GM12801 (cell line): ENCODE data around the gene RNF214.

ENCODE experiments used
- TF ChIP-seq, protein P1 (sequence below): IDR thresholded peaks from one replicate; pipeline ENCODE4 v1.5.1; 2011; ENCODE audit warnings: control low read depth; ENCODE audit not compliant: insufficient read length; ENCODE audit errors: extremely low read depth

The RNF214 gene

DNA sequence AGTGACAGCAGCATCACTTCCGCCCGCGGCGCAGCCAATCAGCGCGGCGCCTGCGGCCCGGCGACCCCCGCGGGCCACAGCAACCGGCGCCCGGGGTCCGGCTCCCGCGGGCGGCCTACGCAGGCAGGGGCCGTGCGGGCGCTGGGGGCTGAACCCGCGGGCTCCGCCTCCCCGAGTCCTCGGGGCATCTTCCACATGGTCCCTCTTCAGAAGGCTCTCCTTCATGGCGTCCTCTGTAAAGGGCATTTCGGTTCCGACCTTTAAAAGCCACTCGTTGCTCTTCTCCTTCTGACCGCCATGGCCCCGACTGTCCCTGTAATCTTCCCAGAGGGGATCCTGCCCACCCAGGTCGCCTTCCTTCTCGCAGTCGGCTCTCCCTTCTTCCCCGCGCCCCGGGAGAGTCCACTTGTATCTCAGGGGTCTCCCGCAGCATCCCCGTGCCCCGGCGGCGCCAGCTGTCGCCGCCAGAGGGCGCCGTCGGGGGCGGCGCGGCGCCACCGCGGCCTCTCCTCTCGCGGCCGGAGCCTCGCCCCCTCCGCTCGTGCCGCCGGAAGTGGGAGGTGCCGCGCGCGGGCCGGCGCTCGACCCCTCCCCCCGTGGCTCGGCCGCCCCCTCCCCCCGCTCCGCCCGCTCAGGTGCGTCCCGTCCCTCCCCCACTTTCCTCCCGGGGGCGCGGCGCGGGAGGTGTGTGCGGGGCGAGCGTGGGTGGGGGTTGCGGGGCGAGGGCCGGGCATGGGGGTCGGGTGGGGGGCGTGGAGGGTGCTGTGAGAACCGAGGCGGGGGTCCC, at the start of gene RNF214:
Gene RNF214, plus strand, starts transcription at position 580 of the 787 bp plus-strand sequence. CDS start 1,602 bp downstream, outside the sequence.
- TF ChIP-seq, protein P1, sequence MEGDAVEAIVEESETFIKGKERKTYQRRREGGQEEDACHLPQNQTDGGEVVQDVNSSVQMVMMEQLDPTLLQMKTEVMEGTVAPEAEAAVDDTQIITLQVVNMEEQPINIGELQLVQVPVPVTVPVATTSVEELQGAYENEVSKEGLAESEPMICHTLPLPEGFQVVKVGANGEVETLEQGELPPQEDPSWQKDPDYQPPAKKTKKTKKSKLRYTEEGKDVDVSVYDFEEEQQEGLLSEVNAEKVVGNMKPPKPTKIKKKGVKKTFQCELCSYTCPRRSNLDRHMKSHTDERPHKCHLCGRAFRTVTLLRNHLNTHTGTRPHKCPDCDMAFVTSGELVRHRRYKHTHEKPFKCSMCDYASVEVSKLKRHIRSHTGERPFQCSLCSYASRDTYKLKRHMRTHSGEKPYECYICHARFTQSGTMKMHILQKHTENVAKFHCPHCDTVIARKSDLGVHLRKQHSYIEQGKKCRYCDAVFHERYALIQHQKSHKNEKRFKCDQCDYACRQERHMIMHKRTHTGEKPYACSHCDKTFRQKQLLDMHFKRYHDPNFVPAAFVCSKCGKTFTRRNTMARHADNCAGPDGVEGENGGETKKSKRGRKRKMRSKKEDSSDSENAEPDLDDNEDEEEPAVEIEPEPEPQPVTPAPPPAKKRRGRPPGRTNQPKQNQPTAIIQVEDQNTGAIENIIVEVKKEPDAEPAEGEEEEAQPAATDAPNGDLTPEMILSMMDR, result no peak

DNA sequence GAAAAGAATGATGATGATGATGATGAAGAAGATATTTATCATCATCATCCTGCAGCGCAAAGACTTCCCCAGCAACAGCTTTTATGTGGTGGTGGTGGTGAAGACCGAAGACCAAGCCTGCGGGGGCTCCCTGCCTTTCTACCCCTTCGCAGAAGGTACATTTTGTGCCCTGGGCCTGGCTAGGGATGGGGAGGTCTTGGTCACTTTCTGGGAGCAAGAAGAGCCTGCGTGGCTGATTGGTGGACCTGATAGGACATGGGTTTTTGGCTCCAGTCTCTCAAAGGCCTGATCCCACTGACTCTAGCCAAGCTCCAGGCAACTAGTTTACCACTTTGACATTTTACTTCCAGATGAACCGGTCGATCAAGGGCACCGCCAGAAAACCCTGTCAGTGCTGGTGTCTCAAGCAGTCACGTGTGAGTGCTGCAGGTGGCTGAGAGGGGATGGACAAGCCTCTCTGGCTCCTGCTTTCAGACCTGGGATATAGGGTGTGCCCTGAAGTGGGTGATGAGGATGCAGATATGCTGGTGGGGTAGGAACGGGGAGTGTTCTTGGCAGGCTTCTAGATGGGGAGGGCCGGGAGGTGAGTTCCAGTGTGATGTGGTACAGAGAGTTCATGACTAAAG, 48.6 kb upstream of the RNF214 start:
- TF ChIP-seq, protein P1, result no peak

DNA sequence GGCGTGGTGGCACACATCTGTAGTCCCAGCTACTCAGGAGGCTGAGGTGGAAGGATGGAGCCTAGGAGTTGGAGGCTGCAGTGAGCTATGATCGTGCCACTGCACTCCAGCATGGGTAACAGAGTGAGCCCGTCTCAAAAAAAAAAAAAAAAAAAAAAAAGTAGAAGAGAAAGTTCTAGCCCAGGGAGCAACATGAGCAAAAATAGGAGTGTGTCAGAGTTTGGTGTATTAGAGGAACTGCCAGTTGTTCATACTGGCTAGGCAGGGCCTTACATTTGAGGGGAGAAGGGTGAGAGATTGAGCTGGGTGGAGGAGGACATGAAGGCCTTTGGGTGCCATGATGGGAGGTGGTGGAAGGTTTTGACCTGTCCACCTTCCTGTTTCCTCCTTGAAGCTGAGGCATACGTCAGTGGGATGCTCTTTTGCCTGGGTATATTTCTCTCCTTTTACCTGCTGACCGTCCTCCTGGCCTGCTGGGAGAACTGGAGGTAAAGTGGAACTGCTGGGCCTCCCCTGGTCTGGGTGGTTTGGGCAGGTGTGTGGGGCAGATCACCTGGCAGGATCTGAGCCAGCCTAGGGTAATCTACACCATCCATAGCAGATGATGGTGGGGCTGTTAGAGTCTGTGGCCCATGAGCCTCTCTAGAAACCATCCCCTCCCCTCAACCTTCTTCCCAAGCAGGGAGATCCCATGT, 46.6 kb upstream of the RNF214 start:
- TF ChIP-seq, protein P1, result no peak

DNA sequence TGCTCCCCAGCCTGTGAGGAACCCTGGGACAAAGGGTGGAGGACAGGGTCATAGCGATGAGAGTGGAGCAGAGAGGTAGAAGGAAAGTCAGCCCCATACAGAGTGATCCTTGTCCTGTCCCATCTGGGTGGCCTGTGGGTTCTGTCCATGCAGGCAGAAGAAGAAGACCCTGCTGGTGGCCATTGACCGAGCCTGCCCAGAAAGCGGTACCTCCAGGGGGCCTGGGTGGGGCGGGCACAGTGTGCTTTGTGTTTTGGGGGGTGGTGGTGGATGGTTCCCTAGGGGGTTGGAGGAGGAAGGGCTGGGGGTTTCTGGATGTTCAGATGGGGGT, 46.1 kb upstream of the RNF214 start:
- TF ChIP-seq, protein P1, result no peak

DNA sequence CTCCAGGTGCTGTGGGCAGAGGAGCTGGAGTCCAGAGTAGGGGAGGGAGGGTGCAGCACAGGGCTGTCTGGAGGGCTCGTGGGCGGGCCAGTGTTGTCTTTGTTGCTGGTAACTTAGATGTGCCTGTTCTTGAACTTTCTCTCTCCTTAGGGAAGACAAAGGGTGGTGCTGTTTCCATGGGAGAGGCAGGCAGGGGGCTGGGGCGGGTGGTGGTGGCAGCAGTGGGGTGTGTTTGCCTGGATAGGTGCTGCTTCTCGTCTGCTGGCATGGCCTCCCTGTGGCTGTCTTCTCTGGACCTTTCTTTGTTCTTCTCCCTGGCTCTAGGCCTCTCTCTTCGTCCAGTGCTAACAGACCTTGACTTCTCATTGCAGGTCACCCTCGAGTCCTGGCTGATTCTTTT, 45.5 kb upstream of the RNF214 start:
- TF ChIP-seq, protein P1, result no peak

DNA sequence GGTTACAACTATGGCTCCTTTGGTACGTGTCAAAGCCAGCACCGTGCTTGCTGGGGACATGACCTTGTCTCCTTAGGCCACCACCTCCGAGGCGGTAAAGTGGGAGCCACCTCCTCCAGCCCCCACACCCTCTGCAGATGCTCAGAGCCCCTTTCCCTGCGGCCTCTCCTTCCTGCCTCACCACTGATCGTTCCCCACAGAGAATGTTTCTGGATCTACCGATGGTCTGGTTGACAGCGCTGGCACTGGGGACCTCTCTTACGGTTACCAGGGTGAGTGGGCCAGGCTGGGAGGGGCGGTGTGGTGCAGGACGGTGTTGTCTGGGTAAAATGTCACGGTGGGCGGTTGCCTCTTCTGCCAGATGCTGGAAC, 45.1 kb upstream of the RNF214 start:
- TF ChIP-seq, protein P1, result no peak

DNA sequence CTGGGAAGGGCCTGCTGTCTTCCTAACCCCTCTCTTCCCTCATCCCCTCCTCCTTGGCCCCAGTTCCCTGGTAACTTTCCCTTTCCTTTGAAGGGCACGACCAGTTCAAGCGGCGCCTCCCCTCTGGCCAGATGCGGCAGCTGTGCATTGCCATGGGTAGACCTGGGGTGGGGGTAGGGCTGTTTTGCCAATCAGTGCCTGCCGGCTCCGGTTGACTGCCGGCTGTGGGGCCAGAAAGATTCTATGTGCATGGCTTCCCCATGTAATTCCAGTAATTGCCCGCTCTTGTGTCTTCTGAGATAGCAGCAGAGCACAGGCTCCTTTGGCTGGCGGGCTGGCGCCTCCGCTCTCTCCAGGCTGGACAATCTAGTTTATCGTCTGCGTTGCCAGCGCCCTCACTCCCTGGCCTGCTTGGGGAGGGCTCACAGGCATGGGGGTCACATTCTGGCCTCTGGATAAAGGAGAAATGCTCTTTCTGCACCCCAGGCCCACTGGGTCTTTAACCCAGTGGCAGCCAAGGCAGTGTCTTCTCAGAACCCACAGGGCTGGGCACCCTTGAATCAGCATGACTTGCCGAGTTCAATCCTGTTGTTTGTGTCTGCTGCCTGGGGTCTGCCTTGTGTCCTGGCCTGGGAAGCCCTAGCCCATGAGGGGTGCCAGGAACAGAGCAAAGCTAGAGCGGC, 44.5 kb upstream of the RNF214 start:
- TF ChIP-seq, protein P1, result no peak
